ENCODE measurements around the gene DIAPH1. TPM values are rescaled to one million over a fixed set of nuclear protein-coding genes. Genes with fewer than 3 reads are reported as not detected.

Gene DIAPH1
- total RNA-seq, 1 donor from 2014 or later: 136 TPM

DNA sequence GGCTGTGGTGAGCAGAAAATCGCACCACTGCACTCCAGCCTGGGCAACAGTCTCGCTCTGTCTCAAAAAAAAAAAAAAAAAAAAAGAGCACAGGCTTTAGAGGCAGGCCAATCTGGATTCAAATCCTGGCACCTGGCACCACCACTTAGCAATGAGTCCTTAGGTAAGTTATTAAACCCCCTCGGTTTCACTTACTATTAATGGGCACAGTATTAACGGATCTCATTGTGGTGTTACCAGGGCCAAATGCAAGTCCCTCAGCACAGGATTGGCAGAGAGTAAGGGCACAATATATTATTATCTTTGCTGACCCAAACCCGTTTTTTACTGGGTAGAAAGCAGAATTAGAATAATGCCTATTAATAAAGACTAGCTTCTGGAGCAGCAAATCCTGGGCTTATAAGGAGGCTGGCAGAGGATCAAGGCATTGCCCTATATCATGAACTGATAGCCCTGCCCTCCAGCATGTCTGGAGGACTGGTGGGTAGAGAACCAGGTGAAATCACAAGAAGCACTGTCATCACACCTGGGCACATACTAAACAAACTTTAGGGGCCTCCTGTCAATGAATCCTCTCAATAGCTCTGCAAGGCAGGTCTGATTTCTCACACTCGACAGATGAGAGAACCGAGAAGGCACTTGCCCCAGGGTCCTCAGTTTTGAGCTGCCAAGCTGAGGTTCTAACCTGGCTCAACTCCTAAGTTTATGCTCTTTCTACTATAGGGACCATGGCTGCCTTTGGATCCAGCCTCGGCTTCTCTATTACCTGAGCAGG lies 112.2 kb downstream of the DIAPH1 start:
- ChIA-PET CTCF (no interaction called here), POLR2A (interaction anchor here (0.7 kb wide), 1 partner anchor 9 kb away, joined by 5 read pairs; no protein-coding TSS in a partner anchor)
- no peaks in the 10 kb centered on the region for H3K27me3 Mint-ChIP-seq
- H3K4me3 Mint-ChIP-seq: no peak overlapping the region
- H3K27ac Mint-ChIP-seq: peak overlapping the region; percentile 22
- no peaks in the 10 kb centered on the region for H3K9me3 Mint-ChIP-seq
- no peaks in the 10 kb centered on the region for H3K36me3 Mint-ChIP-seq (ENCODE audit: low read depth)
- H3K4me1 Mint-ChIP-seq: peaks cover 54% of the 10 kb centered on the region
- TF ChIP-seq, protein P1, sequence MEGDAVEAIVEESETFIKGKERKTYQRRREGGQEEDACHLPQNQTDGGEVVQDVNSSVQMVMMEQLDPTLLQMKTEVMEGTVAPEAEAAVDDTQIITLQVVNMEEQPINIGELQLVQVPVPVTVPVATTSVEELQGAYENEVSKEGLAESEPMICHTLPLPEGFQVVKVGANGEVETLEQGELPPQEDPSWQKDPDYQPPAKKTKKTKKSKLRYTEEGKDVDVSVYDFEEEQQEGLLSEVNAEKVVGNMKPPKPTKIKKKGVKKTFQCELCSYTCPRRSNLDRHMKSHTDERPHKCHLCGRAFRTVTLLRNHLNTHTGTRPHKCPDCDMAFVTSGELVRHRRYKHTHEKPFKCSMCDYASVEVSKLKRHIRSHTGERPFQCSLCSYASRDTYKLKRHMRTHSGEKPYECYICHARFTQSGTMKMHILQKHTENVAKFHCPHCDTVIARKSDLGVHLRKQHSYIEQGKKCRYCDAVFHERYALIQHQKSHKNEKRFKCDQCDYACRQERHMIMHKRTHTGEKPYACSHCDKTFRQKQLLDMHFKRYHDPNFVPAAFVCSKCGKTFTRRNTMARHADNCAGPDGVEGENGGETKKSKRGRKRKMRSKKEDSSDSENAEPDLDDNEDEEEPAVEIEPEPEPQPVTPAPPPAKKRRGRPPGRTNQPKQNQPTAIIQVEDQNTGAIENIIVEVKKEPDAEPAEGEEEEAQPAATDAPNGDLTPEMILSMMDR (IDR thresholded peaks at IDR 0.05): no peak
- intact Hi-C loops (cut with micrococcal nuclease): loop anchor here (1.0 kb wide), 1 partner anchor 14 kb away; no protein-coding TSS in a partner anchor
- ATAC-seq (ENCODE audit: low read depth): no peak
- DNase-seq: no peak

DNA sequence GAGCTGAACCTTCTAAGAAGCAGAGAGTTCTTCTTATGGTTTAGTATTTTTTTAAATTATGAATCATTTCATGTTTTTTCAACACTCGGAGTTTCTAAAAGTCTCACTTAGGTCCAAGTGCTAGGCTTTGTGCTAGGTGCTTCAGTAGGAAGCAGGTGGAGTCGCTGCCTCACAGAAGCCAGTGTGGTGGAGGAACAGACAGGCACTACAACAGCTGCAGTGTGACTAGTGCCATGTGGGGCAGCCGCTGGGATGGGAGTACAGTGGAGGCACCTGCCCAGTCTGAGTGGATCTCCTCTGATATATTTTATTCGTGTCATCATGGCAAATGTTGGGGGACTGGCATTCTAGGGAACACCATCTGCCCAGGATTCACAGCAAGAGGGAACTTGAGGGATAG lies 114.6 kb downstream of the DIAPH1 start:
- Mint-ChIP-seq H3K4me3 (no peak overlapping the region), H3K36me3 (ENCODE audit: low read depth) (no peaks in the 10 kb centered on the region), H3K9me3 (no peaks in the 10 kb centered on the region), H3K27ac (no peak overlapping the region), H3K27me3 (no peaks in the 10 kb centered on the region), H3K4me1 (peaks cover 31% of the 10 kb centered on the region)
- ChIA-PET CTCF (no interaction called here), POLR2A (no interaction called here)
- TF ChIP-seq, protein P1 (IDR thresholded peaks at IDR 0.05): no peak
- DNase-seq: no peak
- intact Hi-C loops (cut with micrococcal nuclease): no loop called here
- ATAC-seq (ENCODE audit: low read depth): no peak

DNA sequence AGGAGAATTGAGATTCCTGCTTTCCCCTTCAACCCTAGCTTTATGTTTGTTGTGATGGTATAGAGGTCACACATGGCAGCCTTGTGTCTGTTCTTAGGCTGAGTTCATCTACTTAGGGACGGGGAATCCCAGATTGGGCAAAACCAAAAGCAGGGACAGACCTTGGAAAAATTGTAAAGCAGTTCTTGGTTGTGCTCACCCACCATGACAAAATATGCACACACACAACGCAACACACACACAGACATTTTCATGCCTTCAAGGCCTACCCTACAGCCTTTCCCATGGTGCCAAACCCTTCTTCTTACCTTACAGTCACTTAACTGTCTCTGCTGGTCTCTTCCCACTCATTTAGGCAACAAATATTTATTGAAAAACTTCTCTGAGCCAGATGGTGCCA lies 115.1 kb downstream of the DIAPH1 start:
- DNase-seq (no peak), ATAC-seq (ENCODE audit: low read depth) (no peak)
- intact Hi-C loops (cut with micrococcal nuclease): no loop called here
- H3K27ac Mint-ChIP-seq: no peak overlapping the region
- H3K4me1 Mint-ChIP-seq: peaks cover 25% of the 10 kb centered on the region
- CTCF ChIA-PET: interaction anchor here (1.0 kb wide), 1 partner anchor 9 kb away, joined by 4 read pairs; no protein-coding TSS in a partner anchor
- no peak overlapping the region for H3K4me3 Mint-ChIP-seq
- no peaks in the 10 kb centered on the region for H3K9me3 Mint-ChIP-seq
- H3K36me3 Mint-ChIP-seq (ENCODE audit: low read depth): no peaks in the 10 kb centered on the region
- no peaks in the 10 kb centered on the region for H3K27me3 Mint-ChIP-seq
- TF ChIP-seq, protein P1 (IDR thresholded peaks at IDR 0.05): no peak
- POLR2A ChIA-PET: no interaction called here

DNA sequence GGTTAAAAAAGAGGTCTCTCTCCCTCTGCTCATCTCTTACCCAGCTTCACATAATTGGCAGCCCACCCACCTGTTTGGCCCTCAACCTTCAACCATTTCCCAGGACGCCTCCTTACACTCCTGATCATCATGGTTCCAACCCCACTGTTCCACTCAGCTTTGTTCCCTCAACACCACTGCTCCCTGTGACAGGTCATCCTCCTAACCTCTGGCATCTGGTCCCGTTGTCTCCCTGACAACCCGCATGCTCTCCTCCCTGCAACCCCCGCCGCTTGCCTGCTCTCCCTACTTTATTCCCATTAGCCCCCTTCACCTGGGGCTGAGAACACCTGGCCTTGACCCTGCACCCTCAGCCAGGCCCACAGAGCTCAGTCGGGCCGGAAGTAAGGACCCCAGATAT lies 117.0 kb downstream of the DIAPH1 start:
- DNase-seq (no peak), ATAC-seq (ENCODE audit: low read depth) (no peak)
- no peaks in the 10 kb centered on the region for H3K27me3 Mint-ChIP-seq
- peaks cover 6% of the 10 kb centered on the region for H3K4me1 Mint-ChIP-seq
- H3K27ac Mint-ChIP-seq: no peak overlapping the region
- intact Hi-C loops (cut with micrococcal nuclease): no loop called here
- no peaks in the 10 kb centered on the region for H3K36me3 Mint-ChIP-seq (ENCODE audit: low read depth)
- H3K9me3 Mint-ChIP-seq: no peaks in the 10 kb centered on the region
- ChIA-PET CTCF (interaction anchor here (1.0 kb wide), 1 partner anchor 10 kb away, joined by 3 read pairs; no protein-coding TSS in a partner anchor), POLR2A (no interaction called here)
- H3K4me3 Mint-ChIP-seq: no peak overlapping the region
- TF ChIP-seq, protein P1 (IDR thresholded peaks at IDR 0.05): no peak

DNA sequence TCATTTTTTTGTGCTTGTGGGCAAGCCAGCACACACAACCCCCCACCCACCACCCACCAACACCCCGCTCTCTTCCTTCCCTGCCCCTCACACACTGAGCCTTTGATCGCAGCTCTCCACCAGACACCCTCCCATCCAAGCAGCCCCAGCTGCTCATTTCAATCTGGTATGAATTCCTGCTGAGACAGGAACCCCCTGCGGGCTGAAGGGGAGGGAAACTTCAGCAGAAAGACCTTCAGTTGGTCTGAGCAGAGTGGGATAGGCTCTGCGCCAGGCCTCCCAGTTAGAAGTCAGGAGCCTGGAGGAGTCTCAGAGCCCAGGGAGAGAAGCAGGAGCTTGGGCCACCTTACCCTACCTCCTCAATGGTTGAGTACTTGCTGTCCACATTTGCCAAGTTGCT lies 122.8 kb downstream of the DIAPH1 start:
- Mint-ChIP-seq H3K4me3 (no peak overlapping the region), H3K36me3 (ENCODE audit: low read depth) (no peaks in the 10 kb centered on the region), H3K9me3 (no peaks in the 10 kb centered on the region), H3K4me1 (peaks cover 16% of the 10 kb centered on the region), H3K27me3 (peaks cover 17% of the 10 kb centered on the region), H3K27ac (no peak overlapping the region)
- CTCF ChIA-PET: no interaction called here
- DNase-seq: no peak
- no peak for ATAC-seq (ENCODE audit: low read depth)
- intact Hi-C loops (cut with micrococcal nuclease): no loop called here
- TF ChIP-seq, protein P1 (IDR thresholded peaks at IDR 0.05): no peak
- POLR2A ChIA-PET: no interaction called here

Data from activated B cell treated with CpG ODN at 0.5 μM for 24 hours (primary cell).